GM18502 (cell line): ENCODE results near the gene CMTM2.
"Not testable (repeated sequence)": the region's sequence is repeated elsewhere in the genome, so short reads cannot be mapped to it uniquely, and the experiment has no call there.

Experiments used
- ATAC-seq: cut with Tn5 transposase; IDR thresholded peaks from one replicate; pipeline ENCODE4 v1.9.1; 2021; ENCODE audit warnings: mild to moderate bottlenecking; ENCODE audit not compliant: unreplicated experiment, poor library complexity

The CMTM2 gene

DNA sequence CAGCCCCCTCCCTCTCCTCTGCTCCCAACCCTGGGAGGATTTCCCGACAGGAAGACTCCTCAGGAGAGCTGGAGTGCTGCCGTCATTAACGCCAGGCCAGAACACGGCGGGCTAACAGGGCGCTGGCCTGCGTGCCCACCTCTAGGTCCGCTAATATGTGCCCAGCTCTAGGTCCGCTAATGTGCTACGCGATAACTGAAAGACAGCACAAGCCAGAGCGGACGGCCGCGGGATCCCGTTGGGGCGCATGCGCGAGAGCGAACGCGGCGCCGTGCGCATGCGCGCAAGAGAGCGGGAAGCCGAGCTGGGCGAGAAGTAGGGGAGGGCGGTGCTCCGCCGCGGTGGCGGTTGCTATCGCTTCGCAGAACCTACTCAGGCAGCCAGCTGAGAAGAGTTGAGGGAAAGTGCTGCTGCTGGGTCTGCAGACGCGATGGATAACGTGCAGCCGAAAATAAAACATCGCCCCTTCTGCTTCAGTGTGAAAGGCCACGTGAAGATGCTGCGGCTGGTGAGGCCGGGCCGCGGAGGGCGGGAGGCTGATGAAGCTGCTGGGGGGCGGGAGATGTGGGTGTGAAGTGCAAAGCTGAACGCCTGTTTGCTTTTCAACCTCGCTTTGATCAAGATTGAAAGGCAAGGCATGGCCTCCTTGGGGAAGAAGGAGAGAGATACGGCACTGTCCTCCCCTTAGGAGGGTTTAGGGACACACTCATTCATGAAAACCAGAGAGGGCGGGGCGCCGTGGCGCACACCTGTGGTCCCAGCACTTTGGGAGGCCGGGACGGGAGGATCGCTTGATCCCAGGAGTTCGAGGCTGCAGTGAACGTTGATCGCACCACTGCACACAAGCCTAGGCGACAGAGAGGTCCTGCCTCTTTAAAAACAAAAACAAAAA, 26.7 kb upstream of the CMTM2 start, which contains the start of gene CKLF:
Gene CKLF (plus strand): TSS at position 291 of the 892 bp plus-strand sequence. CDS start 140 bp downstream, at position 431.
- ATAC-seq: peak; percentile 79

DNA sequence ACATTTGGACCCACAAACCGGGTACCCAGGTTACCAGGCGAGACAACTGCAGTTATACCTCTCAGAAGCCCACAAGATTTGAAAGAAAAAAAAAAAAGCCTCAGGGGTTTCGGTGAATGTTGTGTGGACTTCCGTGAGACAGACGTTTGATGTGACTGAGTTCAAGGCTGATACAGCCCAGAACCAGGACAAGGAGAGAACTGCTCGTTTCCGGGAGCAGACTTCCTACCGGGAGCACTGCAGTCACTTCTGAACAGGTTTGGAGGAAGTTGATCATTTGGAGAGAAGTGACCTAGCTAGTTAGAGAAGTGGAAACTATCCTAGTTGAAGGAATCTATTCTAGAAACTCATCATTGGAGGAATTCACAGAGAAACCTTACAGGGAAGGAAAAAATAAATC, 26.0 kb upstream of the CMTM2 start:
- ATAC-seq: no peak

- no peak for ATAC-seq
Observed at GRCh38 chr16:66554021-66554420, 25.2 kb upstream of the CMTM2 start.

- no peak for ATAC-seq
Observed at GRCh38 chr16:66554495-66554894, 24.8 kb upstream of the CMTM2 start.

DNA sequence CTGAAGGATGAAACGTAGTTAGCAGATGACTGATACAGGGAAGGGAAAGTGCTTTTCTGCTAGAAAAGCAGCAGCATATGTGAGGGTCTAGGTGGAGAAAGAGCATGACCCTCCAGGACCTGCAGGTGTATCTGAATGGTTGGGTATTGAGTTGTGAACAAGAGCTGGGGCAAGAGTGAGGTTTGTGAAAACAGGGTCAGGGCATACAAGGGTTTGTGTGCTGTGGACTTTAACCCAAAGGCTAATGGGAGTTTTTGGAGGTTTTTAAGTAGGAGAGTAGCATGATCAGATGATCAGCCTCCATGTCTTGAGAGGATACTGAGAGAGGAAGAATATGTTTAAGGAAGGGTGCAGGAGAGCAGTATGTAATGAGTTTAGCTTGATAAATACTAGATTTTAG, 19.2 kb upstream of the CMTM2 start:
- ATAC-seq: no peak

GRCh38 chr16:66561381-66562080, 17.7 kb upstream of the CMTM2 start:
- ATAC-seq: no peak

- no peak for ATAC-seq
Observed at GRCh38 chr16:66562409-66562808, 16.9 kb upstream of the CMTM2 start.

DNA sequence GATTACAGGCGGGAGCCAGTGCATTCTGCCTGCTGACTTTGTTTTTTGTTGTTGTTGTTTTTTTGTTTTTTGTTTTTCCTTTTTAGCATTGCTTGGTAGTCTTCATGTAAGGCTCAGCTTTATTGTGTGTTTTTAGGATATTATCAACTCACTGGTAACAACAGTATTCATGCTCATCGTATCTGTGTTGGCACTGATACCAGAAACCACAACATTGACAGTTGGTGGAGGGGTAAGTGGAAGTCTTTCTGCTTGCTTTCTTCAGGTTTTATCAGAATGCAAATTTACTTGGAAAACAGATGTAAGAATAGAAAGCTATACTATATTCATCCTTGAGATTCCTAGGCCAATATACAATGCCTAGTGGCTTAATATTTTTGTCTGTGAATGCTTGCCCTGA, 16.3 kb upstream of the CMTM2 start:
- ATAC-seq: no peak

- ATAC-seq: no peak
Observed at GRCh38 chr16:66563574-66564334, 15.5 kb upstream of the CMTM2 start.

- no peak for ATAC-seq
Observed at GRCh38 chr16:66566051-66566901, 13.0 kb upstream of the CMTM2 start, which contains the start of gene CMTM1. Gene CMTM1 (plus strand): TSS chr16:66566439. CDS start chr16:66566514, 75 bp downstream.

DNA sequence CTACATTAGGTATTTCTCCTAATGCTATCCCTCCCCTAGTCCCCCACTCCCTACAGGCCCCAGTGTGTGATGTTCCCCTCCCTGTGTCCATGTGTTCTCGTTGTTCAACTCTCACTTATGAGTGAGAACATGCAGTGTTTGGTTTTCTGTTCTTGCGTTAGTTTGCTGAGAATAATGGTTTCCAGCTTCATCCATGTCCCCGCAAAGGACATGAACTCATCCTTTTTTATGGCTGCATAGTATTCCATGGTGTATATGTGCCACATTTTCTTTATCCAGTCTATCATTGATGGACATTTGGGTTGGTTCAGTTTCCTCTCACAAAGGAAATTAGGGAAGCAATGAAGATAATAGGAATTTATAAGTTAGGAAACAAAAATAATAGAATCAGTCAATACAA, 12.0 kb upstream of the CMTM2 start:
- not testable (repeated sequence) for ATAC-seq

GRCh38 chr16:66568355-66568754, 10.9 kb upstream of the CMTM2 start:
- ATAC-seq: no peak

- no peak for ATAC-seq
Observed at GRCh38 chr16:66569131-66569530, 10.1 kb upstream of the CMTM2 start.

DNA sequence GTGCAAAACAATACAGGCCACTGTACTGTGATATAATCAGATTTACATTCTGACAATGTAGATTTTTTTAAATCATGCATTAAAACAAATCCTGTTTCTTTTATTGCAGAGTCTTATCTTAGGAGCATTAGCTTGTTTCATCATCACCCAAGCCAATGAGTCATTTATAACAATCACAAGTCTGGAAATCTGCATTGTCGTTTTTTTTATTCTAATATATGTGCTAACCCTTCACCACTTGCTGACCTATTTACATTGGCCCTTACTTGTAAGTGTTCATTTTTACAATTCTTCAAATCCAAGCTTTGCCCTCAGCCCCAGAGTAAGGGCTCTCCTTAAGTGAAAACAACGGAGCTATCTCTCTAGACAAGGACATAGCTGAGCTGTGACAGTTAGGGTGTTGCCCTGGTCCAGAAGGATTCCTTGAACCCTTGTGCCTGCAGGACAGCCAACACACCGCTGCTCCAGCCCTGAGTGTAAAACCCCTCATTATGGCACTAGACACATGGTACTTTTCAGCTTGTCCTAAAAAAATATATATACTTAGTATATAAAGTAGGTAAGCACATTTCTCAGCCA, 9.3 kb upstream of the CMTM2 start:
- no peak for ATAC-seq

DNA sequence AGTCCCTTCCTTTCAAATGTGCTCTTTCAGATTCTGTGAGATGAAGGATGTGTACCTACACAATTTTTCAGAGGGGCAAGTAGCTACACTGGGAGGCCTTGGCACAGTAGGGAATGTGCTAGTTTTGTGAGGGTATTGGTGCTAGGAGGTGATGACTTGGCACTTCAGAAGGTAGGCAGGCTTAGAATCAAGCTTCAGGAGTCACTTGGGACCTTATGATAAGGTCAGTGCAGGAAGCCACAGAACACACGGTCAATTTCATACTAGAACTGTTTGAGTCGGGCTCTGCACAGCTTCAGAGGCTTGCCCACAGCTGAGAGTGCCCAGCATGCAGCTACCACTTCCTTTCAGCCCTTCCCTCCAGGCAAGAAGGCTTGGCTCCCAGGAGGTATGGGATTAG, 6.9 kb upstream of the CMTM2 start:
- ATAC-seq: no peak

DNA sequence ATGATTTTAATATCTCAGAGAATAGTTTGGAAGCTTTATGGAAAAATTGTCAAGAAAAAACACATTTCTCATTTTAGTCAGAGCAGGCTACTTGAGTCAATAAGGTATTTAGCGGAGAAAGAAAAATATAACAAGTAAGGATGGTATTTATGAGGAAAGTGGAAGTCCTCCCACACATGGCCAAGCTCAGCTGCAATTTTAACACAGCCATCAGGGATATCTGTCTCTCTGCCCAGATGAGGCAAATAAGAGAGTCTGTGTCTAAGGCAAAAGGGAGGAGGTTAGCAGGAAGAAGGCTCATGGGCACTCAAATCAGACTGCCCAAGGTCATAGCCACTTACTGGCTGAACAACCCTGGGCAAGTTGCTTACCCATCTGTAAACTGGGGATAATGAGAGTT, 5.2 kb upstream of the CMTM2 start:
- ATAC-seq: no peak

DNA sequence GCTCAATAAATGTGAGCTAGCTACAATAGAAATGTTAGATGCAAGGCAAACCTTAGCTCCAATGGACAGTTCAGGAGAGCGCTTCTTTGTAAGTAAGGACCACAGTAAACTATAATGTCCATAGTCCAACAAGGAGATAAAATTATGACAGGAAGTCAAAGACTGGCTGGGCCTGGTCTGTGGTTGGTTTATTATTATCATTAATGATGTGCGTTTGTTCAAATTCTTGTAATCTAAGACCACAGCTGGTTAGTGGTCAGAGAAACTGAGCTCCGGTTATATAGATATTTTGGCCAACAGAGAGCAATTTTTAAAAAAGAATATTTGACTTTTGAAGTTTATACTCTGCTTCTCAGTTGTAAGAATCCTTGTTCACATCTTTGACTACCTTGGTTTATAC, 4.7 kb upstream of the CMTM2 start:
- ATAC-seq: no peak

DNA sequence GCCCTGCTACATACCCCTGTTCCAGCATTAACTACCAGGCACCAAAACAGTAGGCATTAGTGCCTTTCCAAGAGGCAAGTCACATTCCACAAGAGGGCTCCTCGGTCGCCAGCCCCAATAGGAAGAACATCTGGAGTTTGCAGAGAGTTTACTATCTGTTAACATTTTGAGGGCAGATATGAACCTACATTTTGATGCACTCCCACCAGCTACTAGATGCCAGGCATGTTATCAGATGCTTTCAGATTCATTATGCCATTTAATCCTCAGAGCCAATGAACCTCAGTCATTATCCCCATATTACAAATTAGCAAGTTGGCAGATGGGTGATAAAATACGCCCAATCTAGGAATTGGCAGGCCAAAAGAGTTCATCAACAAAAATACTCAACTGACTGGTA, 4.2 kb upstream of the CMTM2 start:
- no peak for ATAC-seq

DNA sequence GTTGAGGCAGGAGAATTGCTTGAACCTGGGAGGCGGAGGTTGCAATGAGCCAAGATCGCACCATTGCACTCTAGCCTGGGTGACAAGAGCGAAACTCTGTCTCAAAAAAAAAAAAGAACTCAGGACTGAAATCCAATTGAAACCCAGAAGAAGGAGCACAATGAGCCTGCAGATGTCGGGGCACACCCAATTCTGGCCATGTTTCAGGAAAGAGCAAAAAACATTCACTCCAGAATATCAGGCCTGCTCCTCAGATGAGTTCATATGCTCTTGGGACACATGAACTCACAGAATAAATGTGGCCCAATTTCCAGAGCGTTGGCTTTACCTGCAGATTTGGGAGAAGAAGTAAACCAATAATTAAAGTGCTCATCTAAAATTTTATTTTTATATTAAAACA, 3.0 kb upstream of the CMTM2 start:
- no peak for ATAC-seq
